ENCODE measurements around the gene GALNT9.

GALNT9 gene

DNA sequence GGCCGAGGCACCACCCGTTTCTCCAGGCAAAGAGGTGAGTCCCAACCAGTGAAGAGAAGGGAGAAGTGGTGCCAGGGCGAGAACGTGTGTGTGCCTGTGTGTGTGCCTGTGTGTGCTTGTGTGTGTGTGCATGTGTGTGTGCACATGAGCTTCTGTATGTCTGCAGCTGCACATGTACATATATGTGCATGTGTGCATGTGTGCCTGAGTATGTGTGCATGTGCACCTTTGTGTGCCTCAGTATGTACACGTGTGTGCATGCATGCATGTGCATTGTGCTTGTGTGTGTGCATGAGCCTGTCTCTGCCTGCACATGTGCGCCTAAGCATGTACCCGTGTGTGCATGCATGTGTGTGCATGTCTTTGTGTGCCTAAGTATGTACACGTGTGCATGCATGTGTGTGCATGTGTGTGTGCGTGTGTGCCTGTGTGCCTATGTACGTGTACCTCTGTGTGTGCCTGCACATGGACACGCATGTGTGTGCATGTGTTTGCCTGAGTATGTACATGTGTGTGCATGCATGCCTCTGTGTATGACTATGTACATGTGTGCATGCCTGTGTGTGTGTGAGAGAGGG lies 5.9 kb upstream of the GALNT9 start:
- TF ChIP-seq, protein P1, sequence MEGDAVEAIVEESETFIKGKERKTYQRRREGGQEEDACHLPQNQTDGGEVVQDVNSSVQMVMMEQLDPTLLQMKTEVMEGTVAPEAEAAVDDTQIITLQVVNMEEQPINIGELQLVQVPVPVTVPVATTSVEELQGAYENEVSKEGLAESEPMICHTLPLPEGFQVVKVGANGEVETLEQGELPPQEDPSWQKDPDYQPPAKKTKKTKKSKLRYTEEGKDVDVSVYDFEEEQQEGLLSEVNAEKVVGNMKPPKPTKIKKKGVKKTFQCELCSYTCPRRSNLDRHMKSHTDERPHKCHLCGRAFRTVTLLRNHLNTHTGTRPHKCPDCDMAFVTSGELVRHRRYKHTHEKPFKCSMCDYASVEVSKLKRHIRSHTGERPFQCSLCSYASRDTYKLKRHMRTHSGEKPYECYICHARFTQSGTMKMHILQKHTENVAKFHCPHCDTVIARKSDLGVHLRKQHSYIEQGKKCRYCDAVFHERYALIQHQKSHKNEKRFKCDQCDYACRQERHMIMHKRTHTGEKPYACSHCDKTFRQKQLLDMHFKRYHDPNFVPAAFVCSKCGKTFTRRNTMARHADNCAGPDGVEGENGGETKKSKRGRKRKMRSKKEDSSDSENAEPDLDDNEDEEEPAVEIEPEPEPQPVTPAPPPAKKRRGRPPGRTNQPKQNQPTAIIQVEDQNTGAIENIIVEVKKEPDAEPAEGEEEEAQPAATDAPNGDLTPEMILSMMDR (IDR thresholded peaks at IDR 0.05; ENCODE audit: borderline replicate concordance, extremely low read depth, low read length, poor library complexity, severe bottlenecking): no peak
- Histone ChIP-seq H3K27me3 (ENCODE audit: insufficient read depth, low read length, poor library complexity) (no peaks in the 10 kb centered on the region), H3K9me3 (ENCODE audit: insufficient read depth, low read length, severe bottlenecking) (no peaks in the 10 kb centered on the region)

DNA sequence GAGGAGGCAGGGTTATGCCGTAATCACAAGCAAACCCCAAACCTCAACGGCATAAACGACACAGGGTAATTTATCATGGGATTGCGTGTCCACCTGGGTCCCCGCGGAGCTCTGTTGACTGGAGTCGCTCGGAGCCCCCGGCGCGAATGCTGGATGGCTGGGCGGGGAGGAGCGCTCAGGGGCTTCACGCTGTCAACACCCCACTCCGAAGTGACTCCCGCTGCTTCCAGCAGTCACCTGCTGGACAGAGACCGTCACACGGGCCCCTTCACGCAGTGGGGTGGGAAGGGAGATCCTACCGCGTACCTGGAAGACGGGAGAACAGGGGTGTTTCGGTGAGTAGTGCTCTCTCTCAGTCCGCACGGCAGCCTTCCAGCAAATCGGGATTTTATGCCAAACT lies 4.4 kb upstream of the GALNT9 start:
- Histone ChIP-seq H3K27ac (ENCODE audit: low read length) (no peak overlapping the region), H3K79me2 (ENCODE audit: insufficient read depth, low read length) (no peaks in the 10 kb centered on the region), H3K27me3 (ENCODE audit: insufficient read depth, low read length, poor library complexity) (no peaks in the 10 kb centered on the region), H2AFZ (ENCODE audit: low read depth, low read length) (no peak overlapping the region), H3K36me3 (ENCODE audit: insufficient read depth, low read length) (no peaks in the 10 kb centered on the region), H4K20me1 (ENCODE audit: insufficient read depth, low read length) (no peaks in the 10 kb centered on the region), H3K4me1 (ENCODE audit: insufficient read depth, low read length) (peaks cover 2% of the 10 kb centered on the region; the same call in 1 of the 2 replicates), H3K4me3 (ENCODE audit: low read depth in 1 of 2, low read length in 2 of 2) (no peak overlapping the region), H3K4me2 (ENCODE audit: insufficient read depth, low read length) (no peak overlapping the region), H3K9ac (ENCODE audit: low read depth, low read length) (no peak overlapping the region), H3K9me3 (ENCODE audit: insufficient read depth, low read length, severe bottlenecking) (no peaks in the 10 kb centered on the region)
- DNase-seq: no peak
- TF ChIP-seq EZH2 (IDR thresholded peaks at IDR 0.05; ENCODE audit: borderline replicate concordance, low read depth, low read length, severe bottlenecking): no peak
- TF ChIP-seq, protein P1 (IDR thresholded peaks at IDR 0.05; ENCODE audit: borderline replicate concordance, extremely low read depth, low read length, poor library complexity, severe bottlenecking): no peak
- no peak for ATAC-seq (ENCODE audit: insufficient read depth, low read depth)

More for the DNA sequence above, 5.9 kb upstream of the GALNT9 start:
- H4K20me1 ChIP-seq (ENCODE audit: insufficient read depth, low read length): no peaks in the 10 kb centered on the region
- no peaks in the 10 kb centered on the region for H3K4me1 ChIP-seq (ENCODE audit: insufficient read depth, low read length)
- no peaks in the 10 kb centered on the region for H3K79me2 ChIP-seq (ENCODE audit: insufficient read depth, low read length)
- DNase-seq (no peak), ATAC-seq (ENCODE audit: insufficient read depth, low read depth) (no peak)
- no peak overlapping the region for H3K4me2 ChIP-seq (ENCODE audit: insufficient read depth, low read length)
- H3K4me3 ChIP-seq (ENCODE audit: low read depth in 1 of 2, low read length in 2 of 2): no peak overlapping the region
- H3K27ac ChIP-seq (ENCODE audit: low read length): no peak overlapping the region
- no peak overlapping the region for H2AFZ ChIP-seq (ENCODE audit: low read depth, low read length)
- no peak overlapping the region for H3K9ac ChIP-seq (ENCODE audit: low read depth, low read length)
- H3K36me3 ChIP-seq (ENCODE audit: insufficient read depth, low read length): no peaks in the 10 kb centered on the region

DNA sequence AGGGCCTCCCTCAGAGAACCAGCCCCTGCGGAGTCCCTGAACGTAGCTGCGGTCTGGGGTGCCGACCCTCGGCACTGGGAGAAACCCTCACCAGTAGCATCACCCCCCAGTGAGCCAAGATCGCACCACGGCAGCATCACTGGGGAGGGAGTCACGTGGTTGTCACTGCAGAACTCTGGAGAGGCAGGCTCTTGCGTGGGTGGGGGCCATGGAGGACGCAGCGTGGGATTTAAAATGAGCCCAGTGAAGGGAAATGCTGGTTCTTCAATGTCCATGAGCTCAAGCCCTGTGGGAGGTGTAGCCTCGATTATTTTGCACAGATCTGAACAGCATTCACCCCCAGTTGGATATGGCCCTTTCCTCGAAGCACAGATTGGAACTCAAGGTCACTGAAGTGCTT lies 3.9 kb upstream of the GALNT9 start:
- no peak overlapping the region for H3K4me2 ChIP-seq (ENCODE audit: insufficient read depth, low read length)
- no peak overlapping the region for H2AFZ ChIP-seq (ENCODE audit: low read depth, low read length)
- no peaks in the 10 kb centered on the region for H3K9me3 ChIP-seq (ENCODE audit: insufficient read depth, low read length, severe bottlenecking)
- no peaks in the 10 kb centered on the region for H3K27me3 ChIP-seq (ENCODE audit: insufficient read depth, low read length, poor library complexity)
- no peaks in the 10 kb centered on the region for H4K20me1 ChIP-seq (ENCODE audit: insufficient read depth, low read length)
- DNase-seq (no peak), ATAC-seq (ENCODE audit: insufficient read depth, low read depth) (no peak)
- H3K36me3 ChIP-seq (ENCODE audit: insufficient read depth, low read length): no peaks in the 10 kb centered on the region
- no peak overlapping the region for H3K4me3 ChIP-seq (ENCODE audit: low read depth in 1 of 2, low read length in 2 of 2)
- peaks cover 7% of the 10 kb centered on the region for H3K4me1 ChIP-seq (ENCODE audit: insufficient read depth, low read length)
- no peak overlapping the region for H3K27ac ChIP-seq (ENCODE audit: low read length)
- TF ChIP-seq, protein P1 (IDR thresholded peaks at IDR 0.05; ENCODE audit: borderline replicate concordance, extremely low read depth, low read length, poor library complexity, severe bottlenecking): no peak
- TF ChIP-seq EZH2 (IDR thresholded peaks at IDR 0.05; ENCODE audit: borderline replicate concordance, low read depth, low read length, severe bottlenecking): no peak
- no peaks in the 10 kb centered on the region for H3K79me2 ChIP-seq (ENCODE audit: insufficient read depth, low read length)
- no peak overlapping the region for H3K9ac ChIP-seq (ENCODE audit: low read depth, low read length)

DNA sequence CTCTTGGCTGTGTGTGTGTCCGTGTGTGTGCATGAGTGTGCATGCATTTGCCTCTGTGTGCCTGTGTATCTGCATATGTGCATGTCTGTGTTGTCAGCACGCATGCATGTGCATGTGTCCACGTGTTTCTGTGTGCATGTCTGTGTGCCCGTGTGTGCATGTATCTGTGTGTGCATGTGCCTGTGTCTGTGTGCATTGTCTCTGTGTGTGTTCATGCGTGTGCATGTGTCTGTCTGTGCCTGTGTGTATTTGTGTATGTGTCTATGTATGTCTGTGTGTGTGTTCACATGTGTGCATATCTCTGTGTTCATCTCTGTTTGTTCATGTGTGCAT lies 1.1 kb upstream of the GALNT9 start:
- TF ChIP-seq, protein P1 (IDR thresholded peaks at IDR 0.05; ENCODE audit: borderline replicate concordance, extremely low read depth, low read length, poor library complexity, severe bottlenecking): no peak
- TF ChIP-seq EZH2 (IDR thresholded peaks at IDR 0.05; ENCODE audit: borderline replicate concordance, low read depth, low read length, severe bottlenecking): no peak
- H3K9ac ChIP-seq (ENCODE audit: low read depth, low read length): no peak overlapping the region
- DNase-seq: no peak
- peaks cover 18% of the 10 kb centered on the region for H3K4me1 ChIP-seq (ENCODE audit: insufficient read depth, low read length)
- no peak overlapping the region for H3K4me3 ChIP-seq (ENCODE audit: low read depth in 1 of 2, low read length in 2 of 2)
- no peak overlapping the region for H3K27ac ChIP-seq (ENCODE audit: low read length)
- no peaks in the 10 kb centered on the region for H3K9me3 ChIP-seq (ENCODE audit: insufficient read depth, low read length, severe bottlenecking)
- ATAC-seq (ENCODE audit: insufficient read depth, low read depth): no peak
- no peak overlapping the region for H3K4me2 ChIP-seq (ENCODE audit: insufficient read depth, low read length)
- H3K27me3 ChIP-seq (ENCODE audit: insufficient read depth, low read length, poor library complexity): peaks cover 14% of the 10 kb centered on the region
- no peaks in the 10 kb centered on the region for H3K79me2 ChIP-seq (ENCODE audit: insufficient read depth, low read length)
- no peaks in the 10 kb centered on the region; the same call in 1 of the 2 replicates for H4K20me1 ChIP-seq (ENCODE audit: insufficient read depth, low read length)
- H3K36me3 ChIP-seq (ENCODE audit: insufficient read depth, low read length): no peaks in the 10 kb centered on the region
- no peak overlapping the region for H2AFZ ChIP-seq (ENCODE audit: low read depth, low read length)

Measured in DND-41 (cell line).